ENCODE results near the gene DUSP1.
A peak's percentile ranks its signal among the peaks of the same experiment; 100 is the strongest.

DUSP1 gene

DNA sequence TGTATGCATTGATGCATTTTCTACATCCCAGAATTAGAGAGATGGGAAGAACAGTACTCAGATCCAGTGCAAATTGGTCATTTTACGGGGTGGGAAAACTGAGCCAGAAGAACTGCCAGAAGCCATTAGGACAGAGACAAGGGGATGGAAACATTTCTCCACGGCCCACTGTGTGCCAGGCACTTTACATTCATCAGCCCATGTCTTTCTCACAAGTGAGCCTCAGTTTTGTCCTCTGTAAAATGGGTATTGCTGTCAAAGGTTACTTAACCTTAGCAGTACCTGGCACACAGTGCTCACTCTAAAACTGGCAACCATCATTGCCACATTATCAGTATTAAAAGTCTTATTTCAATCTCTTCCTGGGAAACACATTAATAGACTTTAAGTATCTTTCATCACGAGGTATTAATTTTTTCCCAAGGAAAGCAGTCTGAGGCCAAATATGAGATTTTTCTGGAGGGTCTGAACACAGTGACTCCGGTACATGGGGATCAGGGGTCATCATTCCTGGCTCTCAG lies 5.2 kb downstream of the DUSP1 start:
- no peak for DNase-seq

DNA sequence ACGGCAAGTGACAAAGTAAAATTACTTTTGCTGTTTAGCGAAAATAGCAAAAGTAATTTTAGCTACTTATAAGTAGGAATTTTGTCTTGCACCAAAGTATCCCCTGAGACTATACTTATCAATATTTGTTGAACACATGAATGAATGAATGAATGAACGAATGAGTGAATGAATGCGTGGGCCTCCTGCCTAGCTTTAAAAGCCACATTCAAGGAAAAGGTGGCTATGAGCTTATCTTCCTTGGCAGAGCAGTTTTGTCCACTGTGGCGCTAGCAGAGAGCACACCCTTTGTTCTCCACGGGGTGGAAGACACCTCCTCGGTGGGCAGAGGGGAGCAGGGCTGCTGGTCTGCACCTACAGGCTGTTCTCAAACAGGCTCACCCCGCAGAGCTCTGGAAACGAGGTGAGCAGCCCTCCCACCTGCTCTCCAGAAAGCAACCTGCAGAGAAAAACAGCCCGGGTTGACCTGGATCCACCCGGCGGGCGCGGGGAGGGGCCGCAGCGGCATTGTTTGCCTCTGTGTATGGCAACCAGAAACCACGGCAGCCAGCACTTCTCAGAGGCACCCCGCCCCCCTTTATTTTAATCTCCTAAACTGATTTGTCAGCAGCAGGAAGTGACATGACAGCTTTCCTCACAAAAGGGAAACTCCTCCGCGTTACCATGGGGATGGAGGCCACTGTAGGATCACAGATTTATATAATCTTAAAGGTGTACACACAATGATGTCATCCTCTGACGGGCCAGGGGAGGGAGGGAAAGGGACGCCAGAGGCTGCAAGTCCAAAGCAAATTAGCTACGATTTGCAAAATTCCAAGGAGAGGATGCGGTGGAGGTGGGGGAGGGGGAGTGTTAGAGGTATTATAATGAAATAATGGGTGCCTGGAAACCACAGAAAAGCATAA lies 5.9 kb downstream of the DUSP1 start:
- DNase-seq = peak in 50 of 51 donors; percentile 32 to 95 (median 82)

DNA sequence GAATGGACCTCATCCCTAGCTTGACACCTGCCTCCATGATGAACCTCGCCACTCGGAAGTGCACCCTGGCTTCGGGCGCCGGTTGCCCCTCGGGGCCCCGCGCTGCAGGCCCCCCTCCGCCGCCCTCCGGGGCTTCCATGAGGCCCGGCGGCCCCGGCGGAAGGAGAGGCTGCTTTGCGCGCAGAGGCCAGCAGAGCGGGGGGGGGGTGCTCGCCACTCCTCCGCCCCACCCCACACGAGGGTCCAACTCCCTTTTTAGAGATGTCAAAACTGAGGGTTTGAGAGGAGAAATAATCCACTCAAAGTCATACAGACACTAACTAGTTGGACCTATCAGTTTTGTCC lies 7.9 kb downstream of the DUSP1 start:
- no peak for DNase-seq

DNA sequence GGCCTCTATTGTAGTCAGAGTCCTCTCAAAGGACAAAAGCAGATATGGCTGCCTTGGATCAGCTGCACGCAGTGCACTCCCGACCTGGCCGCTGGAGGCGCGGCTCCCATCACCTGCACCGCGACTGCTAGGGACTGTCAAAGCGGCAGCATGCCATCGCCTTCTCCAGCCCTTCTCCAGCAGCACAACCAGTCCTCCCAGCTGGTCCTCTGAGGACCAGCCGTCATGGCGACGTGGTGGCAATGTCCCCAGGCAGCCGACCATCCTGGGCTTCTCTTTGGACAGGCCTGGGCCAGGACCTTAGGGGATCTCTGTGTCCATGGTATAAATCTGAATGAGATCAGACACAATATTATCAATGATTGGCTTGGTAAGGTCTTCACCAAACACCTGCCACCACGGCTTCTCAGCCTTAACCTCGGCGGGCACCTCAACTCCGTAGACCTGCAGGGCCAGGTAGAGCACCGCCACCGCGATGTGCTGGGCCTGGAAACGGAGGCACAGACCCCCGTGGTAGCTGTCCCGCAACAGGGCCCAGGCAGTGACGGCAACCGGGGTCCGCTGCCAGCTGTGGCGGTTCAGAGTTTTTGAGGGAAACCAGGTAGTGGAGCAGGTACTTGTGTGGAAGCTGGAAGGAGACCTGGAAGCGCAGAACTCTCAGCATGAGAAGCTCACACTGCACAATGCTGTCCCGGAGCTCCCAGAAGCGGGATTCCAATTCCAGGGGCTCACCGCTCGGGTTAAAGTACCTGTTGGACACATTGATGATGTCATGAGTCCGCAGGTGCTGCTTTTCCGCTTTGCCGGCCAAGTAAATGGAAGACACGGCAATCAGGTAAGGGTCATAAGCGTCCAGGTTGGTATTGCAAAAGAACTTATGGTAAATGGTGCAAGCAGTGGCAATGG lies 8.5 kb downstream of the DUSP1 start:
- no peak for DNase-seq

DNA sequence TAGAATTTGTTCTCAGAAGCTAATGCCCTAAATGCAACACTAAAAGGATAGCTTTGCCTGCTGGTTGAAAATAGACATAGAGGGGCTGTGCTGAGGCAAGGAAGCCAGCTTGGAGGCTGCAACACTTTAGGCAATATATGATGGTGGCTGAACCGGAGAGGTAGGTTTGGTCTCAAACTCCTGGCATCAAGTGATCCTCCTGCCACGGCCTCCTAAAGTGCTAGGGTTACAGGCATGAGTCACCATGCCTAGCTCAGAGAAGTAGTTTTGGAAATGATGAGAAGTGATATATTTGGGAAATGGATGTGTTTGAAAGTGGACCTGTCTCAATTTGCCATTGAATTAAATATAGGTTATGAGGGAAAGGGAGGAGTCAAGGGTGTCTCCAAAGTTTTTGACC lies 10.0 kb downstream of the DUSP1 start:
- no peak for DNase-seq

DNA sequence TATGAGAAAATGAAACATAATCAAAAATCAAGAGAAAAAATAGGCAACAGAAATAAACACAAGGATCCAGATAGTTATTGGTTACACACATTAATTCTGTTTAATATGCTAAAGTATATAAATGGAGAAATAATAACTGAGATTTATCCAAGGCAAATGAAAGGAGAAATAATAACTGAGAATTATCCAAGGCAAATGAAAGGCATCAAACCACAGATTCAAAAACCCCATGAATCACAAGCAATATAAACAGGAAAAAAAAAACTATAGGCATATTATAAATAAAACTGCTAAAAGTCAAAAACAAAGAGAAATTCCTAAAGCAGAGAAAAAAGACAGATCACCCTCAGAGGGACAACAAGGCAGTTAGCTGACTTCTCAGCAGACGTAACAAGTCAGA lies 10.9 kb downstream of the DUSP1 start:
- DNase-seq = no peak

DNA sequence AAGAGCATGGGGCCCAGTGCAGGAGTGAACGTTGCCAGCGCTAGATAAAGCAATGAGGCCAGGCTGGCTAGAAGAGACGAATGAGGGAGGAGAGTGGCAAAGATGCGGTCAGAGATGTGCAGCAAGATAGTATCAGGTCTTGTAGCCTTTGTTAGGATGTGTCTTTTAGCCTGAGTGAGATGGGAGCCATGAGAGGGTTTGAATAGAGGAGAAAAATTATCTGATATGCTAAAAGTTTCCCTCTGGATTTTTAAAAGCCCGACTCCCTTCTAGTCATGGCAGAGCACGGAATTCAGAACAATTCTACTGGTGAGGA lies 12.2 kb downstream of the DUSP1 start:
- no peak for DNase-seq

DNA sequence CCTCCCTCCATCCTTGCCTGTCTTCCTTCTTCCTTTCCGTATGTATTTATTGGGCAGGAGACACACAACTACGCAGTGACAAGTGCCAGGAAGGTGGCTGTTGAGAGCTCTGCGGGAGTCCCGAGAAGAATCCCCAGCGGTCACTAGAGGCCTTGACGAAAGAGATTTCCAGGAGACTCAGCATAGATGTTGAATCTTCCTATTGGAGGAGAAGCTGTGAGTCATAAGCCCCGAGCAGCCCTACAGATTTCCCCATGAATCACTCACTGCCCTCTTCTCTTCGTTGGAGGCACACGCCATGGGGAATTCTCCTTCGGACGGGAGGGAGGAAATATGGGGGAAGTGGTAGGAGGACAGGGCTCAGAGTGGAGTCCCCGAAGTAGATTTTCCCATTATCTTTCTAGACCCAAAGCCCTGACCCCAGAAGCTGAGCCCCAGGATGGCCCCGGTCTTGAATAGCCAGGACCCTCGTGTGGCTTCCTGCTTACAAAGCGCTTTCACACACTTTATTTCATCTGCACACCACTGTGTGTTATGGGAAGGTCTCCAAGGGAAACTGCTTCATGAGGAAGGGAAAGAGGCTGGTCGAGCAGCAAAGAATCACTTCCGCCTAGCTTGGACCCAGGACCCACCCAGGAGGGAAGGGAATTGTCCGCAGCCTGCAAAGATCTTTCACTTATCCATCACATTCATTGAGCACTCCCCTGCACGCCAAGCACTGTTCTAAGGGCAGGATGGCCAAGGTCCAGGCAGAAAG lies 12.7 kb downstream of the DUSP1 start:
- peak in 1 of 51 donors; percentile 20 for DNase-seq

DNA sequence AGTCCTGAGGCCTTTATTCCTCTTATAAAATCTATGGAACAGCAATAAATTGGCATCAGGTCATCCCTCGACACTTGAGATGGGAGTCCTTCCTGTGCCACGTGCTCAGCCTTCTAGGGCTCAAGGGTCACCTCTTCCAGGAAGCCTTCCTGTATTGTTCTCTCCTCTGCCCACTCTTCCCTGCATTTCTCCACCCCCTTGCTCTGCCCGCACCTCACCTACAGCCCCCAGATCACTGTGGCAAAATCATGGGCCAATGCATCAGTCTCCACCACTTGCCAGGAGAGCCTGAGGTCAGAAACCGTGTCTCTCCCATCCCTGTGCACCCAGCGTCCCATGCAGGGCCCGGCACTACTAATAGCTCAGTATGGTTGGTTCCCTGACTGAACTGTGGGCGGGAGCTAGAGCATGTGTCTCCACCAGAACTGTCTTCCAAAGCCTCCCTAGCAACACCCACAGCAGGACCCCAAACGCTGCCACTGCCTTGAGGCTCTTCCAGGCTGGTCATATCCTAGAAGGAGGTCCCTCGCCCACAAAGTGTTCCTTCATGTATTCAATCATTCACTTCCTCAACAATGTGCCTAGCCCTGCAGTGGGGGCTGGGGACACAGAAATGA lies 13.5 kb downstream of the DUSP1 start:
- DNase-seq = no peak

DNA sequence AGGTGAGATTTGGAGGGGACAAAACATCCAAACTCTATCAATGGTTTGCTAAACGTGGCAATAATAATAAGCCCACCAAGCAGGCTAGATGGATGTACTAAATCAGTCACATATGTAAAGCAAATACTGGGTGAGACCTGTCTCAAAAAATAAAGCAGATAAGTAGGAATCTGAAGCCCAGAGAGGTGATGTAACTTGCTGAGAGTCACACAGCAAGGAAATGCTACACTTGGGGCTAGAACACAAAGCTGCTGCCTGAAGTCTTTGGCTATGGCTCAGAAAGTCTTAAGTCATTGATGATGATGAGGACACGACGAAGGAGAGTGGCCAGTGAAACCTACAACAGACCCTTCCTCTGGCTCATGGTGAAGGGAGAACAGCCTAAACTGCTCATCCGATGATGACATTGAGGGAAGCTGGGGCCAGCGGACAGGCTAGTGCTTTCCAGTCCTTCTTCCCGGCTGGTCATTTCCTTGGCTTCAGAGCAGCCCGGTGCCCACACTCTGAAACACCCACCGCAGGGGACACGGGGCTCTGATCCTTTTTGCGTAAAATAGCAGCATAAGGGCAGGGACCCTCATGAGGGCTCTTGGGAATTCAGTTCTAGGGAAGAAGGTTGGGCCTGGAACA lies 14.1 kb downstream of the DUSP1 start:
- DNase-seq = no peak

DNA sequence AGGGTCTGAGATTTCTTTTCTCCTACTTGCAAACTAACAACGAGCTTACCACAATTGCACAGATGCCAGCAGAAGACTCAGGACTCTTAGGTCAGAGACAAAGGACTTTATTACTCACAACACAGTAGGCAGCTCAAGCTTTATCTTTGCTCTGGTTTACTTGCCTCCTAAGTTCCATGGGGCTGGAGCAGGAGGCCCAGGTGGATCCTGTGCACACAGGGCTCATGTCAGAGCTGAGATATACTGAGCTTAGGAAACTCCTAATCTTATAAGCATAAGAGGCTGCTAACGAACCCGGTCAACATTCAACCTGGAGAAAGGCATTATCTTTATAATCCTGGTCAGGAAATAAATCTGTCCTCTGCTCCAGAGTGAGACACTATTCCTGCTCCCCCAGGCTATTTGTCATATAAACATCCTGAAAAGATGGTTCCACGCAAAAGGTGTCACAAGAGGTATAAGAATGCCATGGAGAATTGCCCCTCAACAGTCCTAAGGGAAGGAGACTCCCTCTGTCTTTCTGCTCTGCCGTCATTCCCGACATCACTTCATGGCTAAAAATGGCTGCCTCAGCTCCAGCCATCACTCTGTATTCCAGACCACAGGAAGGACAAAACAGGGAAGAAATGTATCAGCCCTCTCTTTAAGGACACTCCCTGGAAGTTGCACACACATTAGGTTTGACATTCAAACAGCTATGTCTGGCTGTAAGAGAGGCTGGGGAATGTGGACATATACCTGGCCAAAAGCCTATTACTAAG lies 16.2 kb downstream of the DUSP1 start:
- DNase-seq = no peak

DNA sequence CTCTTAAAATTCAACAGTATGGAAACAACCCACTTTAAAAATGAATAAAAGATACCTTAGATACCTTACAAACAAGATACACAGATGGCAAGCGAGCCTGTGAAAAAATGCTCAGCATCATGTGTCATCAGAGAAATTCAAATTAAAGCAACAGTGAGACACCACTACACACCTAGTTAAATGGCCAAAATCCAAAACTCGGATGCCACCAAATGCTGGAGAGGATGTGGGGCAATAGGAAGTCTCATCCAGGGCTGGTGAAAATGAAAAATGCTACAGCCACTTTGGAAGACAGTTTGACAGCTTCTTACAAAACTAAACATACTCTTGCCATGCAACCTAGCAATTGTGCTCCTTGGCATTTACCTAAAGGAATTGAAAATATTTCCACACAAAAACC lies 17.9 kb downstream of the DUSP1 start:
- DNase-seq = no peak

DNA sequence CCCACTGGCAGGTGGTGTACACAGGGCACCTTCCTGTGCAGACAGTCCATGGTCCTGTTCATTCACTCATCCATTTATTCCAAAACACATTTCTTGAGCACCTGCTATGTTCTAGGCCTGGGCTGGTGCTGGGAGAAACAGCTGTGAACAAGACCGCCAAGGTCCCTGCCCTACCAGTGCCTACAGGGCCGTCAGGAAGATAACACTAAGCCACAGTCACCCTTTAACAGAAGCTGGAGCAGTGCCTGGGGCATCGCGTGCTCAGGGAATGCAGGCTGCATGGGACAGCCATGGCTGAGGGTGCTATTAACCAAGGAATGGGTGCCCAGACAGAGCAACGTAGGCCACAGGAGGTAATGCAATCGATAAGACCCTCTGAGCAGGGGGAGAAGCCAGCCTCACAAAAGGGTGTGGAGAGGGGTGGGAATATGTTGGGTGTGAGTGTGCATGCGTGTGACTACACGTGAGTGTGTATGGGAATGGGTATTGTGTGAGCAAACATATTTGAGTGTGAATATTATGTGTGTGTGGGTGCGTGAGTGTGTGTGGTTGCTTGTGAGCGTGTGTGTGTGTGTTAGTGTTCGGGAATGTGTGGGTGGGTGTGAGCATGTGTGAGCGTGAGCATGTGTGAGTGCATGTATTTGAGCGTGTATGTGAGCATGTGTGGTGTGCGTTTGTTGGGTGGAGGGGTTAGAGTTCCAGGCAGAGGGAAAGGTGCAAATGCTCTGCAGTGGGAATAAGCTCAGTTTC lies 19.1 kb downstream of the DUSP1 start:
- DNase-seq = no peak

DNA sequence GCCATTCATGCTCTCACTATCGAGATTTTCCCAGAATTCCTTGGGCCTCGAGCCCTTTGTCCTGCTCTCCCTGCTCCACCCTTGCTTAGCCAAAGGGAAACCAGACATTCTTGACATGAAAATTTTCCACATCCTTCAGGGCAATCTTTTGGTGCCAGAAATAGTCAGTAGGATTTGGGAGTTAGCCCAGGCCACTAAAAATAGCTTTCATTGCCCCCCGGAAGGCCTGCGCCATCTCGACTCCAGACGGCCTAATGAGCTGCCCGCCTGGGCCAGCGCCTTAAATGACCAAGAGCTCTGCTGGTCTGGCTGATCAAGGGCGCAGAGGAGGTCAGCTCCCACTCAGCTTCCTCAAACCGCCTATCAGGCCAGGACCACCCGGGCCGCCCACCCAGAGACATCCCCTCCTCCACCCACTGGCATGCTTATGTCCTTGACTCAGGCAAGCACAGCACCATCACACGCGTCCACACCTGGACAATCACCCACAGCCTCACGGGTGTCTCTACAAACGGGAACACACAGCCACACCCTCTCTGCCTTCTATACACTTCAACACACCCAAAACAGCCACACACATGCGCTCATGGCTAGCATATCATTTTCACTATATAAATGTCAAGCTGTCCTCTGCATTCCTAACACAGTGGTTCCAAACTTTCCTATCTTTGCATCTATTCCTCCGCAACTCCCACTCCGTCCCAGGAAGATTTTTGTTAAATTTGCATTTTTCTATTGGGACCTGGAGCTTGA lies 20.9 kb downstream of the DUSP1 start:
- peak in 3 of 51 donors; percentile 26 to 45 (median 33) for DNase-seq

DNA sequence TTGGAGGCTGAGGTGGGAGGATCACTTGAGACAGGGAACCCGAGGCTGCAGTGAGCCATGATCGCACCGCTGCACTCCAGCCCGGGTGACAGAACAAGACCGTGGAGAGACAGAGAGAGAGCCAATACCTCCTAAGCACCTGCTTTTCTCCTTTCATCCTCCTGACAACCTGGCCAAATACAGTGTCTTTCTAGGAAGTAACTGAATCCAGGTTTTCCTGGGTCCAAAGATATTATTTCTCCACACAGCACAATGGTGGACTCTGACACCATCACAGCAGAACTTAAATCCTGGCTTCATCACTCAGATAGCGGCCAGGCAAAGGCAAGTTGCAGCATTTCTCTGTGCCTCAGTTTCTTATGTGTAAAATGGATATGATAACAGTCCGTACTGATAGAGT lies 21.9 kb downstream of the DUSP1 start:
- DNase-seq = no peak

DNA sequence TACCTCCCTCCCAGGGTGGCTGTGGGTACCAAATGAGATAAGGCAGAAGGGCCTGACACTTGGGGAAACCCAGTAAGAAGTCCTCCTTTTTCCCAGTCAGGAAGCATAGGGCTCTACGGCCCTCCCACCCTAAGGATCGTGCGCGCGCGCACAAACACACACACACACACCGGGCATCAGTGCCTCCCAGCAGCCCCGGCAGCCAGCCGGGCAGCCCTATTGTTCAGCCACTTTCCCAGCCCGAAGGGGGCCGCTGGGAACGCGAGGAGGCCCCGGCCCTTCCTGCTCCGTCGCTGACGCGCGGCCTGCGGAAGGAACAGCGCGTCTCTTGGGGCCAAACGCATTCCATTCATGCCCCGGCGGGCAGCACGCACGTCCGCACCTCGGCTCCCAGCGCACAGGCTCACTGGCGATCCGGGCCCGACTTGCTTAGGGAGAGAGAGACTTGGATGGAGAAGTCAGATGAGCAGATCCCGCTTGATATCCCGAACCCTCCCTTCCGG lies 22.6 kb downstream of the DUSP1 start:
- DNase-seq = no peak

DNA sequence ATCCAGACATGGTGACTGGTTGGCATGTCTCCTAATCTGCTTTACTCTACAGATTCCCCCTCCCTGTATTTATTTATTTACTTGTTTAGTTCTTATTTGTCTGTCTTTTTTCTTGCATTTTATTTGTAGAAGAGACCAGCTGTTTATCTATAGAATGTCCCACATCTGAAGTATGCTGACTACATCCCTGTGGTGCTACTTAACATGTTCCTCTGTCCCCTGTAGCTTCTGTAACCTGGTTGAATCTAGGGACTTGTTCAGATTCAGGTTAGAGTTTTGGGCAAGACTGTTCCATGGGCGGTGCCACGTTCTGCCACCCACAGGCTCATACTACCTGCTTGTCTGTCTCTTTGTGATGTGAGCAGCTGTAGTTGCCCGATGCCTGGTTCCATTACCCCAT lies 23.5 kb downstream of the DUSP1 start:
- DNase-seq = no peak

DNA sequence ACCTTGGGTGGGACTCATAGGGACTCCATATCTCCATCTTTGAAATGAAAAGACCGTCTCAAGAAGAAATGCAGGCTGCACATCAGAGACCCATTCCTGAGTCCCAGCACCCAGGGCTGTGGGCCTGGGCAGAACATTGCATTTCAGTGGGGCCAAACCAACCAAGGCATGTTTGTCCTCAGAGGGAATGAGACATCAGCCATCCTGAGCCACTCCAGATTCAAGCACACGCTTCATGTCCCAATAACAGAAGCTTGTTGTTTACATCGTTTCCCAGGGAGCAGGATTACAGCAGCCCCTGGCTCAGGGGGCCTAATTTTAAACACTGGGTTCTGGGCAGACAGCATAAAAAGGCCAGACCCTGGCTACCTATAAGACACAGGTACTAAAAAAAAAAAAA lies 24.3 kb downstream of the DUSP1 start:
- DNase-seq = no peak
